Measurements from ENCODE around the gene DLG5. TPM values are rescaled to one million over a fixed set of nuclear protein-coding genes. Genes with fewer than 3 reads are reported as not detected.

Gene DLG5
- total RNA-seq, 1 donor from 2014 or later, result 35.5 TPM

GRCh38 chr10:77834943-77835668 lies 91.4 kb downstream of the DLG5 start:
- Mint-ChIP-seq H3K27ac (ENCODE audit: unreplicated experiment) (no peak overlapping the region), H3K4me1 (ENCODE audit: low read depth, unreplicated experiment) (peaks cover 24% of the 10 kb centered on the region)
- DNase-seq, result no peak

GRCh38 chr10:77834540-77834939 lies 92.0 kb downstream of the DLG5 start:
- DNase-seq, result no peak
- peaks cover 3% of the 10 kb centered on the region for H3K27me3 Mint-ChIP-seq (ENCODE audit: unreplicated experiment)
- no peaks in the 10 kb centered on the region for H3K36me3 Mint-ChIP-seq (ENCODE audit: unreplicated experiment)
- H3K4me1 Mint-ChIP-seq (ENCODE audit: low read depth, unreplicated experiment), result peaks cover 25% of the 10 kb centered on the region
- H3K27ac Mint-ChIP-seq (ENCODE audit: unreplicated experiment), result no peak overlapping the region
- no peak for TF ChIP-seq CTCF (IDR thresholded peaks at IDR 0.05; ENCODE audit: partially characterized antibody, unreplicated experiment)
- H3K9me3 Mint-ChIP-seq (ENCODE audit: unreplicated experiment), result peaks cover 2% of the 10 kb centered on the region
- no peak overlapping the region for H3K4me3 Mint-ChIP-seq (ENCODE audit: unreplicated experiment)

More at GRCh38 chr10:77834943-77835668, 91.4 kb downstream of the DLG5 start:
- H3K36me3 Mint-ChIP-seq (ENCODE audit: unreplicated experiment), result no peaks in the 10 kb centered on the region
- no peak for TF ChIP-seq CTCF (IDR thresholded peaks at IDR 0.05; ENCODE audit: partially characterized antibody, unreplicated experiment)
- no peak overlapping the region for H3K4me3 Mint-ChIP-seq (ENCODE audit: unreplicated experiment)
- peaks cover 3% of the 10 kb centered on the region for H3K27me3 Mint-ChIP-seq (ENCODE audit: unreplicated experiment)
- H3K9me3 Mint-ChIP-seq (ENCODE audit: unreplicated experiment), result peaks cover 2% of the 10 kb centered on the region

DNA sequence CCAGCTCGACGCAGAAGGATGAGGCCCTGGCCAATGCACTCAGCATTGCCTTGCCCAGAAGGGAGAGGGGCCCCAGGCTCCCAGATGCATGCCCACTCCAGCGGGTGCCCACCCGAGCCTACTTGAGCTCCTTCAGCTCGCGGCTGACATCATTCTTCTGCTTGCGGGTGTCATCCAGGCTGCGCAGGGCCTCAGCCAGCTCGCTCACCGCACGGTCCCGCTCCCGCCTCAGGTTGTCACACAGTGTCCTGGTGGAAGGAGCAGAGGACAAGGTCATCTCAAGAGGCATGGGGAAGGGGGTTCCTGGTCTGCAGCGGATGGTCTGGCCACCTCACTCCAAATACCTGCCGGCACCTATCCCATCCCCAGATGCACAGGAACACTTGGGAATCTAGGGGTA lies 92.8 kb downstream of the DLG5 start:
- DNase-seq, result no peak
- TF ChIP-seq CTCF (IDR thresholded peaks at IDR 0.05; ENCODE audit: partially characterized antibody, unreplicated experiment), result no peak
- Mint-ChIP-seq H3K27me3 (ENCODE audit: unreplicated experiment) (peaks cover 3% of the 10 kb centered on the region), H3K9me3 (ENCODE audit: unreplicated experiment) (no peaks in the 10 kb centered on the region), H3K27ac (ENCODE audit: unreplicated experiment) (no peak overlapping the region), H3K36me3 (ENCODE audit: unreplicated experiment) (no peaks in the 10 kb centered on the region), H3K4me1 (ENCODE audit: low read depth, unreplicated experiment) (peaks cover 25% of the 10 kb centered on the region), H3K4me3 (ENCODE audit: unreplicated experiment) (no peak overlapping the region)

DNA sequence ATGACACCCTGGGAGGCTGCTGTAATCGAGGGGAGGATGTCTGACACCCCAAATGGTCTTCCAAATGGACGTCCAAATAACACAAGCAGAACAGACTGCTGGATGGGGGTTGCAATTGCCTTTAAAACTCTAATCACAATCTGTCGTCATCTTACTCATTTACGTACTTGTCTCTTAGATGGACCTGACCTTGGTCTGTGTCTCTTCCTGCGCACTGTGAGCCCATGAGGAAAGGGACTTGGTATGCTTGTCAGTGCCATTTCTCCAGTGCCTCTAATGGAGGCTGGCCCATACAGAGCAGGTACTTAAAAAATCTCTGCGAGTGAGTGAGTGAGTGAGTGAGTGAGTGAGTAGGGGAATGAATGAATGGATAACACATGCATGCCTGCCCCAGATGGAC lies 93.3 kb downstream of the DLG5 start:
- DNase-seq, result no peak
- H3K4me1 Mint-ChIP-seq (ENCODE audit: low read depth, unreplicated experiment), result peaks cover 23% of the 10 kb centered on the region
- no peak for TF ChIP-seq CTCF (IDR thresholded peaks at IDR 0.05; ENCODE audit: partially characterized antibody, unreplicated experiment)
- H3K4me3 Mint-ChIP-seq (ENCODE audit: unreplicated experiment), result no peak overlapping the region
- peaks cover 3% of the 10 kb centered on the region for H3K27me3 Mint-ChIP-seq (ENCODE audit: unreplicated experiment)
- no peaks in the 10 kb centered on the region for H3K36me3 Mint-ChIP-seq (ENCODE audit: unreplicated experiment)
- H3K9me3 Mint-ChIP-seq (ENCODE audit: unreplicated experiment), result no peaks in the 10 kb centered on the region
- H3K27ac Mint-ChIP-seq (ENCODE audit: unreplicated experiment), result no peak overlapping the region

GRCh38 chr10:77832238-77832637 lies 94.3 kb downstream of the DLG5 start:
- no peak overlapping the region for H3K27ac Mint-ChIP-seq (ENCODE audit: unreplicated experiment)
- peaks cover 21% of the 10 kb centered on the region for H3K4me1 Mint-ChIP-seq (ENCODE audit: low read depth, unreplicated experiment)
- TF ChIP-seq CTCF (IDR thresholded peaks at IDR 0.05; ENCODE audit: partially characterized antibody, unreplicated experiment), result no peak
- H3K4me3 Mint-ChIP-seq (ENCODE audit: unreplicated experiment), result no peak overlapping the region
- DNase-seq, result no peak
- no peaks in the 10 kb centered on the region for H3K9me3 Mint-ChIP-seq (ENCODE audit: unreplicated experiment)
- H3K27me3 Mint-ChIP-seq (ENCODE audit: unreplicated experiment), result peaks cover 3% of the 10 kb centered on the region
- H3K36me3 Mint-ChIP-seq (ENCODE audit: unreplicated experiment), result no peaks in the 10 kb centered on the region
